Mesenchymal stem cell (in vitro differentiated cells and primary cell): ENCODE data around the gene FBLN7.

Source experiments
- DNase-seq: peaks from one replicate; pipeline ENCODE4 v3.0.0-alpha.2; 2013
- H2AFZ ChIP-seq: one replicate; pipeline ENCODE4 v1.6.1; 2013; ENCODE audit warnings: low read depth, mild to moderate bottlenecking, control low read depth, inconsistent platforms, low read length, moderate library complexity
- H2AK5ac ChIP-seq: 2 replicates; pipeline ENCODE4 v1.6.1; 2013; ENCODE audit warnings: low read length, moderate library complexity, mild to moderate bottlenecking, inconsistent platforms; ENCODE audit not compliant: severe bottlenecking
- H2BK120ac ChIP-seq: one replicate; pipeline ENCODE4 v1.6.1; 2013; ENCODE audit warnings: low read depth, mild to moderate bottlenecking, inconsistent platforms, low read length, moderate library complexity
- H2BK12ac ChIP-seq, 2 experiments: one replicate each; pipeline ENCODE4 v1.6.1; 2013; ENCODE audit warnings: inconsistent platforms in 2 of 2, low read length in 2 of 2, mild to moderate bottlenecking in 2 of 2, moderate library complexity in 2 of 2, control low read depth in 1 of 2
- H2BK15ac ChIP-seq: one replicate; pipeline ENCODE4 v1.6.1; 2013; ENCODE audit warnings: mild to moderate bottlenecking, low read depth, inconsistent platforms; ENCODE audit not compliant: poor library complexity, severe bottlenecking
- H2BK5ac ChIP-seq: 2 replicates; pipeline ENCODE4 v1.6.1; 2013; ENCODE audit warnings: low read depth, mild to moderate bottlenecking, low read length, control low read depth, inconsistent platforms; ENCODE audit not compliant: poor library complexity, severe bottlenecking
- H3K14ac ChIP-seq, 2 experiments: one replicate each; pipeline ENCODE4 v1.6.1; 2013; ENCODE audit warnings: inconsistent platforms in 2 of 2, low read length in 2 of 2, control low read depth in 1 of 2, mild to moderate bottlenecking in 1 of 2, moderate library complexity in 1 of 2
- H3K18ac ChIP-seq, 2 experiments: one replicate each; pipeline ENCODE4 v1.6.1; 2013; ENCODE audit warnings: inconsistent platforms in 2 of 2, low read length in 2 of 2, control low read depth in 1 of 2, low read depth in 1 of 2, mild to moderate bottlenecking in 1 of 2
- H3K23ac ChIP-seq, 2 experiments: one replicate each; pipeline ENCODE4 v1.6.1; 2013; ENCODE audit warnings: inconsistent platforms in 2 of 2, low read length in 2 of 2, mild to moderate bottlenecking in 2 of 2, moderate library complexity in 2 of 2, control low read depth in 1 of 2
- H3K27ac ChIP-seq: 2 replicates; pipeline ENCODE4 v1.5.1; 2013; ENCODE audit warnings: mild to moderate bottlenecking, moderate library complexity, low read length, control low read depth, inconsistent platforms; ENCODE audit not compliant: poor library complexity, severe bottlenecking
- H3K27me3 ChIP-seq, 2 experiments: 2 replicates each; pipeline versions ENCODE4 v1.6.1 to v1.7.0; 2013; ENCODE audit warnings: low read length in 2 of 2, mild to moderate bottlenecking in 2 of 2, moderate library complexity in 2 of 2, control low read depth in 1 of 2, inconsistent platforms in 1 of 2; ENCODE audit not compliant: control insufficient read depth in 1 of 2, insufficient read depth in 1 of 2
- H3K36me3 ChIP-seq, 2 experiments: 2 replicates each; pipeline versions ENCODE4 v1.6.1 to v1.7.0; 2013; ENCODE audit warnings: low read length in 2 of 2, control low read depth in 1 of 2, inconsistent platforms in 1 of 2, low read depth in 1 of 2, mild to moderate bottlenecking in 1 of 2; ENCODE audit not compliant: insufficient read depth in 2 of 2, control insufficient read depth in 1 of 2
- H3K4ac ChIP-seq, 2 experiments: one replicate each; pipeline ENCODE4 v1.6.1; 2013; ENCODE audit warnings: inconsistent platforms in 2 of 2, low read length in 2 of 2, mild to moderate bottlenecking in 2 of 2, moderate library complexity in 2 of 2, control low read depth in 1 of 2, low read depth in 1 of 2
- H3K4me1 ChIP-seq: 2 replicates; pipeline ENCODE4 v1.6.1; 2013; ENCODE audit warnings: low read depth, low read length, control low read depth; ENCODE audit not compliant: control insufficient read depth, insufficient read depth
- H3K4me2 ChIP-seq: 2 replicates; pipeline ENCODE4 v1.6.1; 2013; ENCODE audit warnings: low read length, mild to moderate bottlenecking, inconsistent platforms; ENCODE audit not compliant: poor library complexity, severe bottlenecking
- H3K4me3 ChIP-seq, 2 experiments: 2 replicates each; pipeline versions ENCODE4 v1.5.1 to v1.7.0; 2013; ENCODE audit warnings: low read length in 2 of 2, mild to moderate bottlenecking in 2 of 2, control low read depth in 1 of 2, low read depth in 1 of 2; ENCODE audit not compliant: insufficient read depth in 1 of 2
- H3K79me1 ChIP-seq: replicated peaks from 2 replicates; pipeline ENCODE4 v1.6.1; 2013; ENCODE audit warnings: mild to moderate bottlenecking, control low read depth, low read length, inconsistent platforms; ENCODE audit not compliant: poor library complexity, severe bottlenecking
- H3K9ac ChIP-seq: 2 replicates; pipeline ENCODE4 v1.7.0; 2013; ENCODE audit warnings: mild to moderate bottlenecking, low read length, moderate library complexity
- H3K9me3 ChIP-seq: 2 replicates; pipeline ENCODE4 v1.7.0; 2013; ENCODE audit warnings: mild to moderate bottlenecking, low read length; ENCODE audit not compliant: control insufficient read depth
- H4K8ac ChIP-seq: one replicate; pipeline ENCODE4 v1.6.1; 2013; ENCODE audit warnings: inconsistent platforms, mild to moderate bottlenecking, low read length, moderate library complexity
- H4K91ac ChIP-seq: one replicate; pipeline ENCODE4 v1.6.1; 2013; ENCODE audit warnings: mild to moderate bottlenecking, low read length, inconsistent platforms
- WGBS: methylation state at CpG from one replicate; pipeline ENCODE4 v1.1.7; 2013; ENCODE audit warnings: mixed read lengths; 5-methylcytosine and 5-hydroxymethylcytosine counted together

The FBLN7 gene

DNA sequence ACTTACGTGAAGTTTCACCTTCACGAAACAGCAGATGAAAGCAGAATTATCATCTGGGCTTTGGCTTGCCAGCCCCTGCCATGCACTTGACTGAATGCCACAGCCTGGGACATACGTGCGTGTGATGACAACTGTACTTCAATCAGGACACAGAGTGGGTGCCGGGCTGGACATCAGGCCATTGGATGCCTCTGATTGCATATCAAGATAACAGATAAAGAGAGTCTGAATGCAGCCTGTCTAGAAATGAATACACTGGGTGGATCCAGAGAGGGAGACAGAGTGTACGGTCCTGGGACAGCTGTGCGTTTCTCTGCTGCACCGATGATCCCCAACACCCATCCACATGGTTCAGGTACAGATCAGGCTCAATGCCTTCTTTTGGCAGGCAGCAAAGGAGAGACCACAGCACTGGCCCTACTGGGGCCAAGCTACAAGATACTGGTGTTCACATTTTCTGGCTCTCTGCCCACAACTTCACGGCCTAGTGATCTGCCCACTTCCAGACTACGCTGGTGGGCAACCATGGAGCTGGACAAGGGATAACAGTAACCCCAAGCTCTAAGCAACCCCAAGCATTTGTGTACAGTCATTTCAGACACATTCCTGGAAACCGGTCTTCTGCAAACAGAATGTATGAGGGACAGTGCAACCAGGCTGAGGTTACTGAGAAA lies 35.6 kb downstream of the FBLN7 start:
- H3K27ac ChIP-seq, result peak overlapping the region; percentile 5
- H2BK5ac ChIP-seq, result no peak overlapping the region
- H3K14ac ChIP-seq, result no peak overlapping the region
- H2AK5ac ChIP-seq, result no peak overlapping the region
- H3K9ac ChIP-seq, result no peak overlapping the region
- no peak overlapping the region for H4K91ac ChIP-seq
- no peaks in the 10 kb centered on the region for H3K36me3 ChIP-seq
- H4K8ac ChIP-seq, result no peak overlapping the region
- no peak overlapping the region for H3K4me3 ChIP-seq
- 92% methylated on average over 11 of the region's 11 CpGs for WGBS
- no peak overlapping the region for H2BK120ac ChIP-seq
- H3K23ac ChIP-seq, result no peak overlapping the region
- no peak overlapping the region for H2BK12ac ChIP-seq
- H3K4me1 ChIP-seq, result peaks cover 9% of the 10 kb centered on the region
- H3K27me3 ChIP-seq, result peaks cover 0 to 5% of the 10 kb centered on the region in 2 experiments
- H2BK15ac ChIP-seq, result no peak overlapping the region
- H3K18ac ChIP-seq, result no peak overlapping the region
- DNase-seq, result no peak
- H3K4ac ChIP-seq, result no peak overlapping the region
- no peak overlapping the region for H2AFZ ChIP-seq
- H3K9me3 ChIP-seq, result no peaks in the 10 kb centered on the region
- no peak overlapping the region for H3K4me2 ChIP-seq
- H3K79me1 ChIP-seq, result no peaks in the 10 kb centered on the region

GRCh38 chr2:112174383-112174782 lies 36.2 kb downstream of the FBLN7 start:
- H3K4me1 ChIP-seq, result peaks cover 9% of the 10 kb centered on the region
- no peak overlapping the region for H4K91ac ChIP-seq
- DNase-seq, result no peak
- no peaks in the 10 kb centered on the region for H3K36me3 ChIP-seq
- no peak overlapping the region for H2BK12ac ChIP-seq
- H3K23ac ChIP-seq, result no peak overlapping the region
- H2BK15ac ChIP-seq, result no peak overlapping the region
- no peak overlapping the region for H2AK5ac ChIP-seq
- no peak overlapping the region for H2BK120ac ChIP-seq
- no peak overlapping the region for H3K14ac ChIP-seq
- H3K27ac ChIP-seq, result peak overlapping the region; percentile 51
- no peak overlapping the region for H3K4me3 ChIP-seq
- H4K8ac ChIP-seq, result no peak overlapping the region
- H3K79me1 ChIP-seq, result no peaks in the 10 kb centered on the region
- peaks cover 0 to 5% of the 10 kb centered on the region in 2 experiments for H3K27me3 ChIP-seq
- 86% methylated on average over 4 of the region's 4 CpGs for WGBS
- no peak overlapping the region for H3K18ac ChIP-seq
- no peak overlapping the region for H2AFZ ChIP-seq
- H2BK5ac ChIP-seq, result no peak overlapping the region
- H3K9ac ChIP-seq, result no peak overlapping the region
- no peak overlapping the region for H3K4me2 ChIP-seq
- H3K9me3 ChIP-seq, result peaks cover 1% of the 10 kb centered on the region
- H3K4ac ChIP-seq, result no peak overlapping the region

DNA sequence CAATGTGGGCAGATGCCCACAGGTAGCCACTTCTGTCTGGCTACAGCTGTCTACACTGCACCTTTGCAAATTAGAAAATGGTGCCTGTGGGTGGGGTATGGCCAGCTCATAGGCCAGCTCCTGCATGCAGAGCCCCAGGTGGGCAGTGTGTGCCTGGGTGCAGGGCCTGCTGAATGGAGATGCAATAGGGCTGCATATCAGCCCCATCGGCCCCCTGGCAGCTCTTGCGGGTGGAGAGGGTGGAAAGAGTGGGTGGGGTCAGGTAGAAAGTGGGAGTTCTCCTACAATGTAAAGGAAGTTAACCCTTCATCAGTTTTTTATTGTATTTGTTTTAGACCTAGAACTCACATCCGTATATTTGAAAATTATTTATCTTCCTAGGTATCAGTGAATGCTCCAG lies 37.1 kb downstream of the FBLN7 start:
- peaks cover 0 to 5% of the 10 kb centered on the region in 2 experiments for H3K27me3 ChIP-seq
- no peaks in the 10 kb centered on the region for H3K79me1 ChIP-seq
- H3K18ac ChIP-seq, result no peak overlapping the region
- 100% methylated on average over 2 of the region's 3 CpGs for WGBS
- peaks cover 9% of the 10 kb centered on the region for H3K4me1 ChIP-seq
- peaks cover 4% of the 10 kb centered on the region for H3K9me3 ChIP-seq
- no peak overlapping the region for H2BK5ac ChIP-seq
- no peak overlapping the region for H4K91ac ChIP-seq
- peak overlapping the region; percentile 47 for H2AK5ac ChIP-seq
- H2BK120ac ChIP-seq, result no peak overlapping the region
- H3K9ac ChIP-seq, result no peak overlapping the region
- no peak overlapping the region for H3K23ac ChIP-seq
- H2BK15ac ChIP-seq, result no peak overlapping the region
- H3K36me3 ChIP-seq, result no peaks in the 10 kb centered on the region
- H2AFZ ChIP-seq, result no peak overlapping the region
- H3K4ac ChIP-seq, result no peak overlapping the region
- H3K27ac ChIP-seq, result no peak overlapping the region
- no peak overlapping the region for H3K4me2 ChIP-seq
- no peak for DNase-seq
- no peak overlapping the region for H3K14ac ChIP-seq
- no peak overlapping the region for H2BK12ac ChIP-seq
- no peak overlapping the region for H4K8ac ChIP-seq
- H3K4me3 ChIP-seq, result no peak overlapping the region

DNA sequence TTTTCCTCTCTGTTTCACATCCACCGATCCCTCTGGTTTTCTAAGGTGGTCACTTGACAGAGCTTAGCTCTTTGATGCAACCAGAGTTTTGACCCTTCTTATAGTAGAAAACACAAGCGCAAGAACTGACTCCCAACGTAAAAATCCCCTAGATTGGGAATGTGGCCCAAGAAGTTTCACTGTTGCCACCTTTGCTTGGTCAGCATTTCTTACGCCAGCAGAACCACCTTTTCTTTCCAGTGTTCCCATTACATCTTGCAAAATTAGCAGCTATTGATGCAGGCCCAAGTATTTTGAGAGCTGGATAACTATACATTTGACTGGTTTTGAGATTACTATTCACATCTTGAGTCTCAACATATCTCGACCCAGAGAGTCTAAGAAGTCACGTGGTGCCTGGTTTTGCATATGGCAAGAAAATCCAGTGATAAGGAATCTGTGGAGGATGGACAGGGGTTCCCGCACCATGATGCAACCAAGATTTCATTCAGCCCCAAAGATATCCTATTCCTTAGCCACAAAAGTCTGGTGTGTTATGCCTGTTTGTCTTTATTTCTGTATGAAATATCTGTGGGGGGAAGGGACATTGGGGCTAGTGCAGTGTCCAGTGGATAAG lies 37.9 kb downstream of the FBLN7 start:
- peaks cover 0 to 7% of the 10 kb centered on the region in 2 experiments for H3K27me3 ChIP-seq
- no peak overlapping the region for H3K14ac ChIP-seq
- no peak for DNase-seq
- no peak overlapping the region for H3K4ac ChIP-seq
- H4K8ac ChIP-seq, result no peak overlapping the region
- WGBS, result 97% methylated on average over 4 of the region's 7 CpGs
- no peak overlapping the region for H3K9ac ChIP-seq
- H3K4me3 ChIP-seq, result no peak overlapping the region
- H3K18ac ChIP-seq, result no peak overlapping the region
- H2AK5ac ChIP-seq, result no peak overlapping the region
- no peaks in the 10 kb centered on the region for H3K79me1 ChIP-seq
- no peak overlapping the region for H4K91ac ChIP-seq
- no peak overlapping the region for H3K27ac ChIP-seq
- H3K23ac ChIP-seq, result no peak overlapping the region
- H2BK12ac ChIP-seq, result no peak overlapping the region
- no peak overlapping the region for H2BK5ac ChIP-seq
- peaks cover 9% of the 10 kb centered on the region for H3K4me1 ChIP-seq
- H3K4me2 ChIP-seq, result no peak overlapping the region
- H2AFZ ChIP-seq, result no peak overlapping the region
- H3K9me3 ChIP-seq, result peaks cover 4% of the 10 kb centered on the region
- no peaks in the 10 kb centered on the region for H3K36me3 ChIP-seq
- no peak overlapping the region for H2BK15ac ChIP-seq
- H2BK120ac ChIP-seq, result no peak overlapping the region
